ENCODE measurements around the gene SALL3. TPM values are rescaled to one million over a fixed set of nuclear protein-coding genes. Genes with fewer than 3 reads are reported as not detected.

Gene SALL3
- total RNA-seq: 1 to 10 TPM in 1 of 2 donors, not detected in 1; 2.3 TPM

DNA sequence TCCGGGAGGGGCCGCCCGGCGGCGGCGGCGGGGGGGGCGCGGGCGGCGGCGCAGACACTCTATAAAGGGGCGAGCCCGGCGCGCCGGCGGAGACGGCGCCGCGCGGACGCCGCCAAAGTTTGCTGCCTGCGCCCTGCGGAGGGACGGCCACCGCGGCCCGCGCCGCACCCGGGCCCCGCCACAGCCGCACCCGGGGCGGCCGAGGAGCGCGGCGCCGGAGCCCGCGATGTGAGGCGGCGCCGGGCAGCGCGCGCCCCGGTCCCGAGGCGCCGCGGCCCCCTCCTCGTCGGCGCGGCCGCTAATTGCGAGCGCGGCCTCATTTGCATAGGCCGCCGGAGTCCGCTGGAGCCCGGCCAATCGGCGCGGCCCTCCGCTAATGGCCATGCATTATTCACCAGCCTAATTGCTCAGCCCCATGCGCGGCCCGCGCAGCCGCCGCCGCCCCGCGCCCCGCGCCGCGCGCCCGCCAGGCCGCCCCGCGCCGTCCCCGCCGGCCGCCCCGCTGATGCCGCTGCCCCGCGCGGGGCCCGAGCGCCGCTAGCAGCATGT lies at the start of gene SALL3:
Gene SALL3, plus strand, starts transcription at position 89 of the 549 bp plus-strand sequence. Its CDS starts 457 bp downstream, at position 546.

Other genes starting within 250 kb of the SALL3 start
- gene ATP9B, start 89.6 kb downstream of the SALL3 start, total RNA-seq: 10 to 100 TPM; 17.3 to 21.3 TPM